HEK293 (cell line): Measurements from ENCODE around the gene ZNF35.

Experiments used
- BCL6B ChIP-seq: fragments of 450-650 bp; formaldehyde crosslinking; IDR thresholded peaks from 2 replicates; pipeline ENCODE4 v1.5.1; 2017; ENCODE audit warnings: missing biosample characterization, missing genetic modification characterization
- EGR2 ChIP-seq: fragments of 450-650 bp; formaldehyde crosslinking; IDR thresholded peaks from 2 replicates; pipeline ENCODE4 v1.5.1; 2016; ENCODE audit warnings: low read depth, missing biosample characterization, missing genetic modification characterization
- HIC1 ChIP-seq: fragments of 450-650 bp; formaldehyde crosslinking; IDR thresholded peaks from 2 replicates; pipeline ENCODE4 v1.5.1; 2016; ENCODE audit warnings: missing biosample characterization, missing genetic modification characterization
- PRDM6 ChIP-seq: fragments of 450-650 bp; formaldehyde crosslinking; IDR thresholded peaks from 2 replicates; pipeline ENCODE4 v1.5.1; 2017; ENCODE audit warnings: missing biosample characterization, missing genetic modification characterization
- REST ChIP-seq: fragments of 450-650 bp; formaldehyde crosslinking; IDR thresholded peaks from 2 replicates; pipeline ENCODE4 v1.5.1; 2016; ENCODE audit warnings: missing biosample characterization, missing genetic modification characterization
- SP2 ChIP-seq: fragments of 450-650 bp; formaldehyde crosslinking; IDR thresholded peaks from 2 replicates; pipeline ENCODE4 v1.5.1; 2016; ENCODE audit warnings: missing biosample characterization, missing genetic modification characterization
- SP7 ChIP-seq: fragments of 450-650 bp; formaldehyde crosslinking; IDR thresholded peaks from 2 replicates; pipeline ENCODE4 v1.5.1; 2016; ENCODE audit warnings: missing biosample characterization, missing genetic modification characterization
- ZBTB17 ChIP-seq: fragments of 450-650 bp; formaldehyde crosslinking; IDR thresholded peaks from 2 replicates; pipeline ENCODE4 v1.5.1; 2016; ENCODE audit warnings: missing biosample characterization, missing genetic modification characterization
- ZBTB6 ChIP-seq: fragments of 450-650 bp; formaldehyde crosslinking; IDR thresholded peaks from 2 replicates; pipeline ENCODE4 v1.5.1; 2017; ENCODE audit warnings: missing biosample characterization, missing genetic modification characterization
- ZFP41 ChIP-seq: fragments of 450-650 bp; formaldehyde crosslinking; IDR thresholded peaks from 2 replicates; pipeline ENCODE4 v1.5.1; 2016; ENCODE audit warnings: missing biosample characterization, missing genetic modification characterization, borderline replicate concordance
- ZNF155 ChIP-seq: fragments of 450-650 bp; formaldehyde crosslinking; IDR thresholded peaks from 2 replicates; pipeline ENCODE4 v1.5.1; 2016; ENCODE audit warnings: missing biosample characterization, missing genetic modification characterization
- ZNF239 ChIP-seq: fragments of 450-650 bp; formaldehyde crosslinking; IDR thresholded peaks from 2 replicates; pipeline ENCODE4 v1.5.1; 2016; ENCODE audit warnings: missing biosample characterization, missing genetic modification characterization
- ZNF248 ChIP-seq: fragments of 450-650 bp; formaldehyde crosslinking; IDR thresholded peaks from 2 replicates; pipeline ENCODE4 v1.5.1; 2017; ENCODE audit warnings: missing biosample characterization, missing genetic modification characterization
- ZNF350 ChIP-seq: fragments of 450-650 bp; formaldehyde crosslinking; IDR thresholded peaks from 2 replicates; pipeline ENCODE4 v1.5.0; 2017; ENCODE audit warnings: missing biosample characterization, mild to moderate bottlenecking, missing genetic modification characterization
- ZNF423 ChIP-seq: fragments of 450-650 bp; formaldehyde crosslinking; IDR thresholded peaks from 2 replicates; pipeline ENCODE4 v1.5.1; 2016; ENCODE audit warnings: missing biosample characterization, missing genetic modification characterization
- ZNF449 ChIP-seq: fragments of 450-650 bp; formaldehyde crosslinking; IDR thresholded peaks from 2 replicates; pipeline ENCODE4 v1.5.1; 2017; ENCODE audit warnings: missing biosample characterization, mild to moderate bottlenecking, missing genetic modification characterization, moderate library complexity
- ZNF549 ChIP-seq: fragments of 450-650 bp; IDR thresholded peaks from 2 replicates; pipeline ENCODE4 v1.5.1; 2018; ENCODE audit warnings: missing biosample characterization, missing genetic modification characterization, mild to moderate bottlenecking, inconsistent platforms, moderate library complexity
- ZNF600 ChIP-seq: fragments of 450-650 bp; formaldehyde crosslinking; IDR thresholded peaks from 2 replicates; pipeline ENCODE4 v1.5.1; 2016; ENCODE audit warnings: missing biosample characterization, missing genetic modification characterization
- ZNF610 ChIP-seq: fragments of 450-650 bp; formaldehyde crosslinking; IDR thresholded peaks from 2 replicates; pipeline ENCODE4 v1.5.1; 2016; ENCODE audit warnings: missing biosample characterization, missing genetic modification characterization, borderline replicate concordance
- ZNF639 ChIP-seq: fragments of 450-650 bp; formaldehyde crosslinking; IDR thresholded peaks from 2 replicates; pipeline ENCODE4 v1.5.1; 2016; ENCODE audit warnings: missing biosample characterization, missing genetic modification characterization
- ZNF654 ChIP-seq: fragments of 450-650 bp; formaldehyde crosslinking; IDR thresholded peaks from 2 replicates; pipeline ENCODE4 v1.5.1; 2016; ENCODE audit warnings: low read depth, missing biosample characterization, missing genetic modification characterization
- ZNF76 ChIP-seq: fragments of 450-650 bp; formaldehyde crosslinking; IDR thresholded peaks from 2 replicates; pipeline ENCODE4; 2016; ENCODE audit warnings: low read depth, missing biosample characterization, missing genetic modification characterization, borderline replicate concordance
- ZNF776 ChIP-seq: fragments of 450-650 bp; formaldehyde crosslinking; IDR thresholded peaks from 2 replicates; pipeline ENCODE4 v1.5.0; 2017; ENCODE audit warnings: missing biosample characterization, missing genetic modification characterization, borderline replicate concordance
- ZNF791 ChIP-seq: fragments of 450-650 bp; formaldehyde crosslinking; IDR thresholded peaks from 2 replicates; pipeline ENCODE4 v1.5.1; 2016; ENCODE audit warnings: missing biosample characterization, missing genetic modification characterization
- ZSCAN30 ChIP-seq: fragments of 450-650 bp; IDR thresholded peaks from 2 replicates; pipeline ENCODE4 v1.5.1; 2018; ENCODE audit warnings: missing biosample characterization, mild to moderate bottlenecking, missing genetic modification characterization, moderate library complexity

Gene ZNF35

GRCh38 chr3:44624749-44625480 is 23.6 kb upstream of the ZNF35 start, which contains the start of gene ZNF197 (continued):
- TF ChIP-seq ZBTB6 (tag by site-specific recombination) (no peak), HIC1 (no peak), ZBTB17 (peak; percentile 65; the same call in 1 of the 2 replicates), ZNF549 (no peak), ZNF248 (tag by site-specific recombination) (no peak), ZNF423 (tag by site-specific recombination) (no peak), ZNF449 (no peak), ZNF610 (tag by site-specific recombination) (no peak), ZSCAN30 (peak; percentile 46; the same call in 1 of the 2 replicates), BCL6B (no peak), ZNF791 (tag by site-specific recombination) (no peak), REST (tag by site-specific recombination) (peak; percentile 86), ZFP41 (no peak), SP7 (peak; percentile 52; the same call in 1 of the 2 replicates), EGR2 (tag by site-specific recombination) (no peak), SP2 (peak; percentile 68), ZNF76 (tag by site-specific recombination) (peak; percentile 49; the same call in 1 of the 2 replicates), ZNF239 (tag by site-specific recombination) (no peak), ZNF600 (tag by site-specific recombination) (no peak; the same call in 1 of the 2 replicates), PRDM6 (tag by site-specific recombination) (no peak), ZNF776 (tag by site-specific recombination) (no peak), ZNF639 (tag by site-specific recombination) (no peak), ZNF350 (tag by site-specific recombination) (no peak), ZNF654 (no peak), ZNF155 (tag by site-specific recombination) (no peak)
